Peyer's patch (tissue), 4 donors: Measurements from ENCODE around the gene DYRK4.

Source experiments
- POLR2A ChIP-seq, 2 donors: fragments of 450-650 bp; IDR thresholded peaks; one replicate each; pipeline ENCODE4 v1.5.1; 2017; ENCODE audit warnings: antibody characterized with exemption in 2 of 2, mild to moderate bottlenecking in 2 of 2, moderate library complexity in 2 of 2
- TF ChIP-seq, protein P1 (sequence below), 6 experiments: fragments of 450-650 bp in 4 of 6; fragments of 200-600 bp in 2 of 6; sonication (generic) in 1 of 6; IDR thresholded peaks; one replicate each; pipeline ENCODE4 v1.5.1; 2017 to 2019; ENCODE audit warnings: antibody characterized with exemption in 6 of 6, mild to moderate bottlenecking in 3 of 6, moderate library complexity in 1 of 6

DNA sequence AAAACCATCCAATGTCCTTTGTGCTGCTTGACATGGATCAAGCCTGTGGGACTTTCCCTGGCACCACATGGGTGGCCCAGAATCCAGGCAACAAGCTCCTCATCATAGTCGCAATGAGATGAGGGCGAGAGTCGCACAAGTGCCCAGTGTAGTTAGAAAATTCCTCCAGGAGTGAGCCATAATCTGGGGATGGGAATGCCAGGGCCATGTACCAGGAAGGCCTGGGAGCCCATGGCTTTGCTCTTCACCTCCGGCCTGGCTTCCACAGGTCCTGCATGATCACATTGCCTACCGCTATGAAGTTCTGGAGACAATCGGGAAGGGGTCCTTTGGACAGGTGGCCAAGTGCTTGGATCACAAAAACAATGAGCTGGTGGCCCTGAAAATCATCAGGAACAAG, 33.9 kb downstream of the DYRK4 start:
- TF ChIP-seq, protein P1, sequence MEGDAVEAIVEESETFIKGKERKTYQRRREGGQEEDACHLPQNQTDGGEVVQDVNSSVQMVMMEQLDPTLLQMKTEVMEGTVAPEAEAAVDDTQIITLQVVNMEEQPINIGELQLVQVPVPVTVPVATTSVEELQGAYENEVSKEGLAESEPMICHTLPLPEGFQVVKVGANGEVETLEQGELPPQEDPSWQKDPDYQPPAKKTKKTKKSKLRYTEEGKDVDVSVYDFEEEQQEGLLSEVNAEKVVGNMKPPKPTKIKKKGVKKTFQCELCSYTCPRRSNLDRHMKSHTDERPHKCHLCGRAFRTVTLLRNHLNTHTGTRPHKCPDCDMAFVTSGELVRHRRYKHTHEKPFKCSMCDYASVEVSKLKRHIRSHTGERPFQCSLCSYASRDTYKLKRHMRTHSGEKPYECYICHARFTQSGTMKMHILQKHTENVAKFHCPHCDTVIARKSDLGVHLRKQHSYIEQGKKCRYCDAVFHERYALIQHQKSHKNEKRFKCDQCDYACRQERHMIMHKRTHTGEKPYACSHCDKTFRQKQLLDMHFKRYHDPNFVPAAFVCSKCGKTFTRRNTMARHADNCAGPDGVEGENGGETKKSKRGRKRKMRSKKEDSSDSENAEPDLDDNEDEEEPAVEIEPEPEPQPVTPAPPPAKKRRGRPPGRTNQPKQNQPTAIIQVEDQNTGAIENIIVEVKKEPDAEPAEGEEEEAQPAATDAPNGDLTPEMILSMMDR (IDR thresholded peaks at IDR 0.05), result no peak
- no peak for TF ChIP-seq POLR2A (IDR thresholded peaks at IDR 0.05)
